ENCODE measurements around the gene SERPINE3.

DNA sequence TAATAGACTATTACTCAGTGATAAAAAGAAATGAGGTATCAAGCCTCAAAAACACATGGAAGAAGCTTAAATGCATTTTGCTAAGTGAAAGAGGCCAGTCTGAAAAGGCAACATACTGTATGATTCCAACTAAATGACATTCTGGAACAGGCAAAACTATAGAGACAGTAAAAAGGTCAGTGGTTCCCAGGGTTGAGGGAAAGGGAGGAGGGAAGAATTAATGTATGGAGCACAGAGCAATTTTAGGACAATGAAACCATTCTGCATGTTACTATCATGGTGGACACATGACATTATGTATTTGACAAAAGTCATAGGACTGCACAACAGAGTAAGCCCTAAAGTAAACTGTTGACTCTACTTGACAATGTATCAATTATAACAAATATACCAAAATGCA, 5.7 kb upstream of the SERPINE3 start:
- TF ChIP-seq EP300 (IDR thresholded peaks at IDR 0.05; ENCODE audit: low read depth) = no peak
- TF ChIP-seq, protein P1, sequence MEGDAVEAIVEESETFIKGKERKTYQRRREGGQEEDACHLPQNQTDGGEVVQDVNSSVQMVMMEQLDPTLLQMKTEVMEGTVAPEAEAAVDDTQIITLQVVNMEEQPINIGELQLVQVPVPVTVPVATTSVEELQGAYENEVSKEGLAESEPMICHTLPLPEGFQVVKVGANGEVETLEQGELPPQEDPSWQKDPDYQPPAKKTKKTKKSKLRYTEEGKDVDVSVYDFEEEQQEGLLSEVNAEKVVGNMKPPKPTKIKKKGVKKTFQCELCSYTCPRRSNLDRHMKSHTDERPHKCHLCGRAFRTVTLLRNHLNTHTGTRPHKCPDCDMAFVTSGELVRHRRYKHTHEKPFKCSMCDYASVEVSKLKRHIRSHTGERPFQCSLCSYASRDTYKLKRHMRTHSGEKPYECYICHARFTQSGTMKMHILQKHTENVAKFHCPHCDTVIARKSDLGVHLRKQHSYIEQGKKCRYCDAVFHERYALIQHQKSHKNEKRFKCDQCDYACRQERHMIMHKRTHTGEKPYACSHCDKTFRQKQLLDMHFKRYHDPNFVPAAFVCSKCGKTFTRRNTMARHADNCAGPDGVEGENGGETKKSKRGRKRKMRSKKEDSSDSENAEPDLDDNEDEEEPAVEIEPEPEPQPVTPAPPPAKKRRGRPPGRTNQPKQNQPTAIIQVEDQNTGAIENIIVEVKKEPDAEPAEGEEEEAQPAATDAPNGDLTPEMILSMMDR (IDR thresholded peaks at IDR 0.05) = no peak
- no peak for TF ChIP-seq POLR2A (IDR thresholded peaks at IDR 0.05)

Data from transverse colon (tissue), 3 donors.